Measurements from ENCODE around the gene WNT5A. TPM values are rescaled to one million over a fixed set of nuclear protein-coding genes. Genes with fewer than 3 reads are reported as not detected.

WNT5A gene
- total and polyA plus RNA-seq, 2 donors (not counting 1 experiment from before 2014, with no cell fraction given) = not detected

DNA sequence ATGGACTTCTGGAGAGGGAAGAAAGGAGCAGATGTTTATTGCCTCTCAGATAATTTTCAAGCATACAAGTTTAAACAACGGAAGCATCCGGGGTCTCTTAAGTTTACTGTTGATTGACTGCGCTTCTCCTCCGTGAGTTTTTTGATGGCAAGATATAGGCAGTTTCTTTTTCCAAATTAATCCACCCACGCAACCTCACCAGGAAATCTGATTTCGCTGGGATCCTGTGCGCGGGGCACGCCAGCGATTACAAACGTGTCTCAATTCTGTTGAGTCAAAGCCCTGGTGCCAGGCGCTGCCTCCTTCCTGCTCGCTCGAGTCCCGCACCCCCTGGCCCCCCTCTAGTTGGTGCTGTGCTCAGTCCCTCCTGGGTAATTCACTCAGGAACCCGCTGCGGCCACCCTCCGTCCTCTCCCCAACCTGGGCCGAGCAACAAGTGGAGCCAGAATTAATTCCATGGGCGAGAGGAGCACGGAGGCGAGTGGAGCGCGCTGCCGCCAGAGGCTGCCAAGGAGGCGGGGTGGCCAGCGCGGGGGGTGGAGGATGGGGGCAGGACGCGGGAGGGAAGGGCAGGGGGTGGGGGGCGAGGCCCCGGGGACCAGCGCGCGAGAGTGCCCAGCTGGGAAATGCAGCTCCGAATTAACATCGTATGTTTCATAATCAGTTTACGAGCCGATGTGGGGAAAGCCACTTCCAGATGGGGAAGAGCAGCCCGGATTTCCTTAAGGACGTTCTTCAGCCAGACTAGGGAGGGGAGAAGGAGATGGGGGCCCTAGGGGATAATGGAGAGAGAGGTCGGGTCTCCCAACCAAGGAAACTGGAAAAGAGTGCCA lies 6.0 kb downstream of the WNT5A start:
- H3K27ac Mint-ChIP-seq = no peak overlapping the region
- Histone ChIP-seq H3K27me3 (replicated peaks in 1 of 4; ENCODE audit: control extremely low read depth in 1 of 4, control insufficient read depth in 3 of 4, insufficient read depth in 4 of 4, low read length in 3 of 4) (peaks cover 0 to 60% (median 22%) of the 10 kb centered on the region in 4 experiments), H3K4me1 (ENCODE audit: control insufficient read depth in 2 of 2, insufficient read depth in 2 of 2, low read length in 2 of 2) (peaks cover 3 to 7% of the 10 kb centered on the region in 2 donors), H3K79me2 (ENCODE audit: control insufficient read depth, insufficient read depth, low read length) (no peaks in the 10 kb centered on the region), H3K4me2 (replicated peaks; ENCODE audit: low read depth, low read length, poor library complexity, severe bottlenecking) (no peak overlapping the region), H3K9me3 (ENCODE audit: control extremely low read depth in 1 of 3, control insufficient read depth in 2 of 3, insufficient read depth in 1 of 3, low read length in 2 of 3) (peaks cover 0 to 23% (median 0%) of the 10 kb centered on the region in 3 donors), H4K20me1 (ENCODE audit: control insufficient read depth, insufficient read depth, low read length, poor library complexity, severe bottlenecking) (no peaks in the 10 kb centered on the region), H2AFZ (ENCODE audit: insufficient read depth, low read depth, low read length, poor library complexity, severe bottlenecking) (no peak overlapping the region), H3K9ac (ENCODE audit: low read length) (no peak overlapping the region), H3K4me3 (ENCODE audit: control extremely low read depth in 1 of 5, extremely low read depth in 1 of 5, insufficient read depth in 1 of 5, low read depth in 2 of 5, low read length in 4 of 5) (no peak overlapping the region), H3K27ac (ENCODE audit: low read length in 2 of 2) (no peak overlapping the region), H3K36me3 (replicated peaks in 1 of 2; ENCODE audit: control extremely low read depth in 1 of 2, control insufficient read depth in 1 of 2, extremely low read depth in 1 of 2, insufficient read depth in 2 of 2, low read length in 1 of 2) (no peaks in the 10 kb centered on the region)
- ATAC-seq (ENCODE audit: low read depth) = no peak
- intact Hi-C loops (cut with micrococcal nuclease) = no loop called here
- CTCF ChIA-PET = no interaction called here
- H3K4me1 Mint-ChIP-seq = peaks cover 15% of the 10 kb centered on the region
- no peak for TF ChIP-seq EZH2 (IDR thresholded peaks at IDR 0.05; ENCODE audit: borderline replicate concordance, insufficient read depth, low read depth, low read length, poor library complexity, severe bottlenecking)
- TF ChIP-seq CTCF (IDR thresholded peaks at IDR 0.05) = no peak
- POLR2A ChIA-PET = no interaction called here
- no peak for DNase-seq
- 4% methylated on average over 31 of the region's 42 CpGs for WGBS (ENCODE audit: insufficient coverage)
- no peaks in the 10 kb centered on the region for H3K9me3 Mint-ChIP-seq (ENCODE audit: insufficient read depth)
- no peak overlapping the region for H3K4me3 Mint-ChIP-seq
- peaks cover 70% of the 10 kb centered on the region for H3K27me3 Mint-ChIP-seq
